GM12878 (cell line): ENCODE results near the gene CHMP4B. TPM values are rescaled to one million over a fixed set of nuclear protein-coding genes. Genes with fewer than 3 reads are reported as not detected.

Experiments
- ATAC-seq: fragments of 200-7000 bp; cut with Tn5 transposase; 3 replicates; pipeline ENCODE4 v1.9.1; 2020; ENCODE audit warnings: mild to moderate bottlenecking, moderate library complexity
- BruUV-seq: library from RNA; stranded (reverse); fragments of 400-500 nt; replicated peaks from 2 replicates; lab custom pipeline; 2021; lab: Mats Ljungman, UMichigan
- CTCF ChIA-PET: fragments of 300-600 bp; sonication (Branson Sonifier 250); formaldehyde crosslinking; extraction: SDS; loops from one replicate; lab custom pipeline; 2021; ENCODE audit warnings: inconsistent platforms; lab: Yijun Ruan, JAX
- POLR2A ChIA-PET: fragments of 350-600 bp; formaldehyde crosslinking; extraction: SDS; loops from one replicate; lab custom pipeline; 2021; ENCODE audit warnings: inconsistent platforms; lab: Charles Lee
- RAD21 ChIA-PET: fragments of 300-600 bp; sonication (Branson Sonifier 250); formaldehyde crosslinking; loops from one replicate; lab custom pipeline; 2023; ENCODE audit warnings: antibody characterized with exemption; ENCODE audit not compliant: unreplicated experiment; lab: Charles Lee
- SMC1A ChIA-PET: fragments of 300-600 bp; sonication (Branson Sonifier 250); formaldehyde crosslinking; loops from one replicate; lab custom pipeline; 2023; ENCODE audit not compliant: unreplicated experiment, uncharacterized antibody; lab: Charles Lee
- DNase-seq: peaks from one replicate; pipeline ENCODE4 v3.0.0-alpha.2; 2011; ENCODE audit warnings: low read depth, low spot score
- FAIRE-seq: peaks from 3 replicates; lab custom pipeline; 2011; peaks lifted over from hg19 to GRCh38; lab: Jason Lieb, UNC
- H2AFZ ChIP-seq: 2 replicates; pipeline ENCODE4 v1.6.0; 2011; ENCODE audit warnings: low read depth, low read length, control low read depth; ENCODE audit not compliant: control insufficient read depth
- H3K27ac ChIP-seq: 2 replicates; pipeline ENCODE4 v1.5.1; 2011; ENCODE audit warnings: control low read depth; ENCODE audit not compliant: control insufficient read depth, insufficient read depth
- H3K27me3 ChIP-seq, 2 experiments: replicated peaks in 1 of 2; 2 replicates each; pipeline versions ENCODE4 v1.6.0 to v1.6.1; 2011; ENCODE audit warnings: low read length in 1 of 2; ENCODE audit not compliant: control insufficient read depth in 2 of 2, insufficient read depth in 2 of 2
- H3K36me3 ChIP-seq, 2 experiments: 2 replicates each; pipeline ENCODE4 v1.5.1; 2011; ENCODE audit warnings: low read length in 1 of 2; ENCODE audit not compliant: control insufficient read depth in 2 of 2, insufficient read depth in 2 of 2
- H3K4me1 ChIP-seq: 2 replicates; pipeline ENCODE4 v1.6.1; 2011; ENCODE audit warnings: mild to moderate bottlenecking, low read length, moderate library complexity, mixed read lengths; ENCODE audit not compliant: control insufficient read depth, insufficient read depth
- H3K4me2 ChIP-seq: 2 replicates; pipeline ENCODE4 v1.6.0; 2011; ENCODE audit warnings: control low read depth; ENCODE audit not compliant: control insufficient read depth, insufficient read depth
- H3K4me3 ChIP-seq: fragments of 200-600 bp; sonication (generic); 2 replicates; pipeline ENCODE4 v1.5.1; 2016
- H3K79me2 ChIP-seq: 2 replicates; pipeline ENCODE4 v1.6.0; 2011; ENCODE audit warnings: low read length; ENCODE audit not compliant: control insufficient read depth, insufficient read depth
- H3K9ac ChIP-seq: 2 replicates; pipeline ENCODE4 v1.8.0; 2011; ENCODE audit warnings: low read length, control low read depth, mixed read lengths; ENCODE audit not compliant: control insufficient read depth, insufficient read depth
- H3K9me3 ChIP-seq: replicated peaks from 3 replicates; pipeline ENCODE4 v1.5.1; 2011; ENCODE audit warnings: mild to moderate bottlenecking, low read length; ENCODE audit not compliant: control insufficient read depth, insufficient read depth
- H4K20me1 ChIP-seq: 2 replicates; pipeline ENCODE4 v1.6.0; 2011; ENCODE audit not compliant: control insufficient read depth, insufficient read depth
- CBX3 ChIP-seq: fragments of 200-600 bp; sonication (generic); IDR thresholded peaks from 2 replicates; pipeline ENCODE4 v1.6.1; 2016; ENCODE audit warnings: low read depth, borderline replicate concordance
- MEF2A ChIP-seq: IDR thresholded peaks from 2 replicates; pipeline ENCODE4 v1.6.1; 2011; ENCODE audit warnings: low read depth, mild to moderate bottlenecking, low read length, moderate library complexity; ENCODE audit not compliant: insufficient read depth
- MXI1 ChIP-seq: fragments of 150-350 bp; IDR thresholded peaks from 2 replicates; pipeline ENCODE4 v1.6.1; 2011; ENCODE audit warnings: low read depth, mild to moderate bottlenecking, inconsistent platforms, low read length, improper control_type of control experiment
- NFIC ChIP-seq: IDR thresholded peaks from 2 replicates; pipeline ENCODE4 v1.6.1; 2012; ENCODE audit warnings: low read depth, mild to moderate bottlenecking, inconsistent platforms, low read length, moderate library complexity
- WGBS: methylation state at CpG from one replicate; pipeline ENCODE4 v1.1.6; 2016; ENCODE audit warnings: low lambda C conversion rate; ENCODE audit not compliant: insufficient replicate concordance, insufficient coverage; ENCODE audit errors: missing lambda C conversion rate; 5-methylcytosine and 5-hydroxymethylcytosine counted together
- in situ Hi-C: fragments of 300-500 bp; cut with MboI; formaldehyde crosslinking; loops from 9 replicates; pipeline ENCODE4 v1.14.3; 2018; ENCODE audit warnings: mixed read lengths
- intact Hi-C: fragments of 100-400 bp; cut with micrococcal nuclease; formaldehyde crosslinking; loops from one replicate; pipeline ENCODE4 v1.14.2; 2022; ENCODE audit not compliant: unreplicated experiment
- polyA plus RNA-seq, 11 experiments: library from polyadenylated mRNA; depleted of rRNA in 4 of 11; unstranded in 6 of 11; stranded (reverse) in 5 of 11; fragments of >200 nt; fragmentation: Nextera tagmentation in 4 of 11; fragmentation: Illumina TruSeq in 1 of 11; extraction: Ambion mirVana in 4 of 11; extraction: Trizol in 1 of 11; gene quantifications; 1 replicate in 1 of 11; 2 replicates in 10 of 11; pipeline versions ENCODE4 v1.2.1 to v1.2.3, GENCODE V29; 2011 to 2016; ENCODE audit warnings: inconsistent platforms in 2 of 11, missing spikeins in 2 of 11, low read depth in 1 of 11
- total RNA-seq, 4 experiments: library from RNA; depleted of rRNA in 3 of 4; stranded (reverse); fragments of >200 nt in 3 of 4; fragmentation: Illumina TruSeq in 1 of 4; extraction: Trizol in 1 of 4; gene quantifications; 2 replicates each; pipeline versions ENCODE4 v1.2.1 to v1.2.3, GENCODE V29; 2013 to 2021
- TF ChIP-seq, protein P1 (sequence below): IDR thresholded peaks from 2 replicates; pipeline ENCODE4 v1.6.1; 2011; ENCODE audit warnings: borderline replicate concordance, low read depth, mild to moderate bottlenecking, moderate library complexity, low read length; ENCODE audit not compliant: insufficient read depth, poor library complexity, severe bottlenecking
- TF ChIP-seq, protein P2 (sequence below): IDR thresholded peaks from 2 replicates; pipeline ENCODE4 v1.6.1; 2012; ENCODE audit warnings: low read depth, low read length, improper control_type of control experiment
- TF ChIP-seq, protein P3 (sequence below): fragments of 450-650 bp; IDR thresholded peaks from 2 replicates; pipeline ENCODE4 v1.6.1; 2018; ENCODE audit warnings: borderline replicate concordance, mild to moderate bottlenecking; ENCODE audit not compliant: partially characterized antibody
- TF ChIP-seq, protein P4 (sequence below): fragments of 450-650 bp; formaldehyde crosslinking; IDR thresholded peaks from 2 replicates; pipeline ENCODE4 v1.4.0; 2022; ENCODE audit warnings: mild to moderate bottlenecking, moderate library complexity

Gene CHMP4B
- total and polyA plus RNA-seq, 10 of the 15 experiments (the other 5 are each of a cell fraction or from before 2014, with no cell fraction given): 4.2 to 118 (median 49.6) TPM

DNA sequence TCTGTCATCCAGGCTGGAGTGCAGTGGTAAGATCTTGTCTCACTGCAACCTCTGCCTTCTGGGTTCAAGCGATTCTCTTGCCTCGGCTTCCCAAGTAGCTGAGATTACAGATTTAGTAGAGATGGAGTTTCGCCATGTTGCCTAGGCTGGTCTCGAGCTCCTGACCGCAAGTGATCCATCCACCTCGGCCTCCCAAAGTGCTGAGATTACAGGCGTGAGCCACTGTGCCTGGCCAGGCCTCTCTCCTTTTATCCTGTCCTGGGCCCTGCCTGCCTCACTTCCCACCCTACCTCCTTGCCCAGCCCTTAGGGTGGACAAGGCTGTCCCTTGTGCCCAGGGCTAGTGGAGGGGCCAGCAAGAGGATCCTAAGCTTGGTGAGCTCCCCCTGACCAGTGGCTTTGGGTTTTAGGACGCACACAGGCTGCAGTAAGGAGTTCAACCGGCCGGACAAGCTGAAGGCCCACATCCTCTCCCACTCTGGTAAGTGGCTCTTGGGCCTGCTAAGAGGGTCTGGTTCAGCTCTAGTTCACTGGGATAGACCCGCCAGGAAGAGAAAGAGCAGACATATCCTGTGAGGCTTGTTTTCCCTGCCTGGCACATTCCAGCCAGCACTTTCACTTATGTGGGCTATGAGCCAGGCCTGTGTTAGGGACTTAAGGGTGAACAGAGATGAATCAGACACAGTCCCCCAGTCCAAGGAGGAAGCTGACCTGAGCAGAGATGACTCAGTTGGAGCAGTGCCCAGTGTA, 21.9 kb upstream of the CHMP4B start:
- DNase-seq: no peak
- TF ChIP-seq, protein P1, sequence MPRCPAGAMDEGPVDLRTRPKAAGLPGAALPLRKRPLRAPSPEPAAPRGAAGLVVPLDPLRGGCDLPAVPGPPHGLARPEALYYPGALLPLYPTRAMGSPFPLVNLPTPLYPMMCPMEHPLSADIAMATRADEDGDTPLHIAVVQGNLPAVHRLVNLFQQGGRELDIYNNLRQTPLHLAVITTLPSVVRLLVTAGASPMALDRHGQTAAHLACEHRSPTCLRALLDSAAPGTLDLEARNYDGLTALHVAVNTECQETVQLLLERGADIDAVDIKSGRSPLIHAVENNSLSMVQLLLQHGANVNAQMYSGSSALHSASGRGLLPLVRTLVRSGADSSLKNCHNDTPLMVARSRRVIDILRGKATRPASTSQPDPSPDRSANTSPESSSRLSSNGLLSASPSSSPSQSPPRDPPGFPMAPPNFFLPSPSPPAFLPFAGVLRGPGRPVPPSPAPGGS: no peak
- TF ChIP-seq, protein P2, sequence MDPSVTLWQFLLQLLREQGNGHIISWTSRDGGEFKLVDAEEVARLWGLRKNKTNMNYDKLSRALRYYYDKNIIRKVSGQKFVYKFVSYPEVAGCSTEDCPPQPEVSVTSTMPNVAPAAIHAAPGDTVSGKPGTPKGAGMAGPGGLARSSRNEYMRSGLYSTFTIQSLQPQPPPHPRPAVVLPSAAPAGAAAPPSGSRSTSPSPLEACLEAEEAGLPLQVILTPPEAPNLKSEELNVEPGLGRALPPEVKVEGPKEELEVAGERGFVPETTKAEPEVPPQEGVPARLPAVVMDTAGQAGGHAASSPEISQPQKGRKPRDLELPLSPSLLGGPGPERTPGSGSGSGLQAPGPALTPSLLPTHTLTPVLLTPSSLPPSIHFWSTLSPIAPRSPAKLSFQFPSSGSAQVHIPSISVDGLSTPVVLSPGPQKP: no peak
- TF ChIP-seq MXI1 (no peak), CBX3 (no peak), MEF2A (no peak), NFIC (no peak)
- TF ChIP-seq, protein P3, sequence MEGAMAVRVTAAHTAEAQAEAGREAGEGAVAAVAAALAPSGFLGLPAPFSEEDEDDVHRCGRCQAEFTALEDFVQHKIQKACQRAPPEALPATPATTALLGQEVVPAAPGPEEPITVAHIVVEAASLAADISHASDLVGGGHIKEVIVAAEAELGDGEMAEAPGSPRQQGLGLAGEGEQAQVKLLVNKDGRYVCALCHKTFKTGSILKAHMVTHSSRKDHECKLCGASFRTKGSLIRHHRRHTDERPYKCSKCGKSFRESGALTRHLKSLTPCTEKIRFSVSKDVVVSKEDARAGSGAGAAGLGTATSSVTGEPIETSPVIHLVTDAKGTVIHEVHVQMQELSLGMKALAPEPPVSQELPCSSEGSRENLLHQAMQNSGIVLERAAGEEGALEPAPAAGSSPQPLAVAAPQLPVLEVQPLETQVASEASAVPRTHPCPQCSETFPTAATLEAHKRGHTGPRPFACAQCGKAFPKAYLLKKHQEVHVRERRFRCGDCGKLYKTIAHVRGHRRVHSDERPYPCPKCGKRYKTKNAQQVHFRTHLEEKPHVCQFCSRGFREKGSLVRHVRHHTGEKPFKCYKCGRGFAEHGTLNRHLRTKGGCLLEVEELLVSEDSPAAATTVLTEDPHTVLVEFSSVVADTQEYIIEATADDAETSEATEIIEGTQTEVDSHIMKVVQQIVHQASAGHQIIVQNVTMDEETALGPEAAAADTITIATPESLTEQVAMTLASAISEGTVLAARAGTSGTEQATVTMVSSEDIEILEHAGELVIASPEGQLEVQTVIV: no peak
- TF ChIP-seq, protein P4, sequence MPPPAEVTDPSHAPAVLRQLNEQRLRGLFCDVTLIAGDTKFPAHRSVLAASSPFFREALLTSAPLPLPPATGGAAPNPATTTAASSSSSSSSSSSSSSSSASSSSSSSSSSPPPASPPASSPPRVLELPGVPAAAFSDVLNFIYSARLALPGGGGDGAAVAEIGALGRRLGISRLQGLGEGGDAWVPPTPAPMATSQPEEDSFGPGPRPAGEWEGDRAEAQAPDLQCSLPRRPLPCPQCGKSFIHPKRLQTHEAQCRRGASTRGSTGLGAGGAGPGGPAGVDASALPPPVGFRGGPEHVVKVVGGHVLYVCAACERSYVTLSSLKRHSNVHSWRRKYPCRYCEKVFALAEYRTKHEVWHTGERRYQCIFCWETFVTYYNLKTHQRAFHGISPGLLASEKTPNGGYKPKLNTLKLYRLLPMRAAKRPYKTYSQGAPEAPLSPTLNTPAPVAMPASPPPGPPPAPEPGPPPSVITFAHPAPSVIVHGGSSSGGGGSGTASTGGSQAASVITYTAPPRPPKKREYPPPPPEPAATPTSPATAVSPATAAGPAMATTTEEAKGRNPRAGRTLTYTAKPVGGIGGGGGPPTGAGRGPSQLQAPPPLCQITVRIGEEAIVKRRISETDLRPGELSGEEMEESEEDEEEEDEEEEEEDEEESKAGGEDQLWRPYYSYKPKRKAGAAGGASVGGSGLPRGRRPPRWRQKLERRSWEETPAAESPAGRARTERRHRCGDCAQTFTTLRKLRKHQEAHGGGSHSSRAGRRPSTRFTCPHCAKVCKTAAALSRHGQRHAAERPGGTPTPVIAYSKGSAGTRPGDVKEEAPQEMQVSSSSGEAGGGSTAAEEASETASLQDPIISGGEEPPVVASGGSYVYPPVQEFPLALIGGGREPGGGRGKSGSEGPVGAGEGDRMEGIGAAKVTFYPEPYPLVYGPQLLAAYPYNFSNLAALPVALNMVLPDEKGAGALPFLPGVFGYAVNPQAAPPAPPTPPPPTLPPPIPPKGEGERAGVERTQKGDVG (CRISPR knock-in tag): no peak
- TF ChIP-seq, all 136 proteins: peak for 0
- in situ Hi-C loops (no loop called here), intact Hi-C loops (no loop called here)
- Histone ChIP-seq H3K79me2 (no peaks in the 10 kb centered on the region), H3K9ac (no peak overlapping the region), H4K20me1 (no peaks in the 10 kb centered on the region), H2AFZ (no peak overlapping the region), H3K36me3 (no peaks in the 10 kb centered on the region), H3K4me3 (no peak overlapping the region), H3K4me1 (peaks cover 10% of the 10 kb centered on the region), H3K27ac (no peak overlapping the region), H3K4me2 (no peak overlapping the region), H3K9me3 (no peaks in the 10 kb centered on the region), H3K27me3 (no peaks in the 10 kb centered on the region)
- SMC1A ChIA-PET: interaction anchor here (0.5 kb wide), 1 partner anchor 312 kb away, joined by 3 read pairs; no protein-coding TSS in a partner anchor
- POLR2A ChIA-PET: interaction anchor here (0.7 kb wide), 2 partner anchors 25 to 237 kb away, joined by 3 to 4 read pairs; no protein-coding TSS in a partner anchor
- WGBS: 88% methylated on average over 11 of the region's 11 CpGs
- ATAC-seq (peak; percentile 49), FAIRE-seq (no peak)
- no TSS peak for BruUV-seq
- CTCF ChIA-PET: interaction anchor here (0.6 to 1.0 kb wide), 5 partner anchors 14 to 123 kb away, joined by 3 to 4 read pairs (median 3); partner anchors contain the start of gene ACTL10
- RAD21 ChIA-PET: interaction anchor here (0.6 to 1.7 kb wide), 2 partner anchors 11 to 26 kb away, joined by 4 read pairs; no protein-coding TSS in a partner anchor
